Naive B cell (primary cell): ENCODE measurements around the gene SCG2. TPM values are rescaled to one million over a fixed set of nuclear protein-coding genes. Genes with fewer than 3 reads are reported as not detected.

Source experiments
- ATAC-seq, 2 donors: fragments of 150-1000 bp; cut with Tn5 transposase; 2 replicates each; pipeline ENCODE4 v1.10.0; 2021; ENCODE audit warnings: low read depth in 2 of 2, mild to moderate bottlenecking in 2 of 2, moderate library complexity in 2 of 2
- DNase-seq: peaks from one replicate; pipeline ENCODE4 v3.0.0; 2022
- H3K27ac Mint-ChIP-seq, 6 donors: one replicate each; pipeline ENCODE4 v1.8.0; 2020 to 2022; ENCODE audit warnings: mild to moderate bottlenecking in 6 of 6, mixed read lengths in 6 of 6, moderate library complexity in 5 of 6, inconsistent platforms in 2 of 6
- H3K27me3 Mint-ChIP-seq, 3 donors: one replicate each; pipeline ENCODE4 v1.8.0; 2021 to 2022; ENCODE audit warnings: mixed read lengths in 3 of 3, mild to moderate bottlenecking in 1 of 3
- H3K36me3 Mint-ChIP-seq, 2 donors: one replicate each; pipeline ENCODE4 v1.8.0; 2020 to 2022; ENCODE audit warnings: mixed read lengths in 2 of 2, inconsistent platforms in 1 of 2, mild to moderate bottlenecking in 1 of 2
- H3K4me1 Mint-ChIP-seq, 3 donors: one replicate each; pipeline ENCODE4 v1.8.0; 2020 to 2022; ENCODE audit warnings: mixed read lengths in 3 of 3, inconsistent platforms in 1 of 3, mild to moderate bottlenecking in 1 of 3, moderate library complexity in 1 of 3
- H3K4me3 Mint-ChIP-seq, 8 donors: one replicate each; pipeline ENCODE4 v1.8.0; 2020 to 2022; ENCODE audit warnings: mild to moderate bottlenecking in 8 of 8, mixed read lengths in 8 of 8, moderate library complexity in 8 of 8, inconsistent platforms in 2 of 8
- H3K9me3 Mint-ChIP-seq, 7 donors: one replicate each; pipeline ENCODE4 v1.8.0; 2020 to 2022; ENCODE audit warnings: mixed read lengths in 7 of 7, mild to moderate bottlenecking in 5 of 7, inconsistent platforms in 2 of 7, moderate library complexity in 1 of 7
- polyA plus RNA-seq, 6 donors: library from polyadenylated mRNA; unstranded; fragments of 300-500 nt; fragmentation: Illumina TruSeq; gene quantifications; one replicate each; pipeline ENCODE4 v1.2.3, GENCODE V29; 2021; ENCODE audit warnings: low read depth in 6 of 6

The SCG2 gene
- polyA plus RNA-seq, 6 donors from 2014 or later, result 0.39 to 0.89 TPM; not detected in 4

GRCh38 chr2:223585666-223586065, 16.5 kb downstream of the SCG2 start:
- Mint-ChIP-seq H3K27me3 (peaks cover 0 to 7% (median 5%) of the 10 kb centered on the region in 3 donors), H3K27ac (no peak overlapping the region), H3K4me3 (no peak overlapping the region), H3K4me1 (no peaks in the 10 kb centered on the region), H3K36me3 (no peaks in the 10 kb centered on the region), H3K9me3 (peaks cover 0 to 2% (median 0%) of the 10 kb centered on the region in 7 donors)
- no peak for DNase-seq
- ATAC-seq, result no peak

- ATAC-seq (no peak), DNase-seq (no peak)
- Mint-ChIP-seq H3K27ac (no peak overlapping the region), H3K9me3 (no peaks in the 10 kb centered on the region), H3K27me3 (peaks cover 0 to 7% (median 5%) of the 10 kb centered on the region in 3 donors), H3K4me3 (no peak overlapping the region), H3K4me1 (no peaks in the 10 kb centered on the region), H3K36me3 (no peaks in the 10 kb centered on the region)
Measured at GRCh38 chr2:223582001-223582400, 20.2 kb downstream of the SCG2 start.

DNA sequence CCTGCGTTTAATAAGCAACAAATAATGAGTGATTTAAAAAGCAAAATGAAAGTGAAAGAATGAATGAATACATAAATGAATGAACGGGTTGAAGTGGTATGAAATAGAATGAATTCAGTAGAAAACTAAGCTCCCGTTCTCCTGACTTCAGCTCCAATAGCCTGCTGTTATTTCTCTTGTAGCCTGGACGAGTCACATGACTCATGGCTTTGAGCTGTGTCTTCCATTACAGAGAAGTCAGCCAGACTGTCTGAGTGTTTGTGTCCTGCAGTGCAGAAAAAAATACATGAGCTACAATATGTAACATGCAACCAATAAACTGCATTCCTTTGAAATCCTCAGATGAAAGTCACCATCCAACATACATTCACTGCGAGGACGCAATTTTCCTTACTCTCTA, 21.2 kb downstream of the SCG2 start:
- DNase-seq, result no peak
- Mint-ChIP-seq H3K36me3 (no peaks in the 10 kb centered on the region), H3K27ac (no peak overlapping the region), H3K27me3 (peaks cover 0 to 7% (median 5%) of the 10 kb centered on the region in 3 donors), H3K4me1 (no peaks in the 10 kb centered on the region), H3K4me3 (no peak overlapping the region), H3K9me3 (no peaks in the 10 kb centered on the region)
- ATAC-seq, result no peak

- ATAC-seq, result no peak
Measured at GRCh38 chr2:223578846-223579245, 23.3 kb downstream of the SCG2 start.

DNA sequence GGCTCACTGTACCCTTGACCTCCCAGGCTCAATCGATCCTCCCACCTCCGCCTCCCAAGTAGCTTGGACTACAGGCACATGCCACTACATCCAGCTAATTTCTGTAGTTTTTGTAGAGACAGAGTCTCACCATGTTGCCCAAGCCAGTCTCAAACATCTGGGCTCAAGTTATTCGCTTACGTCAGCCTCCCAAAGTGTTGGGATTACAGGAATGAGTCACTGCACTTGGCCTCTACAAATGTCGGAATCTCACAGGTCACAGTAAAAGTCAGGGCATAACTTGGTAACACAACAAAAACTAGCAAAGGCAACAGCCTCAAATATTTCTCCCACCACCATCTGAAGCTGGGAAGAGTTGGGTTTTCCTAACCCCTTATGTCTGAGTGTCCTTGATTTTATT, 25.3 kb downstream of the SCG2 start:
- Mint-ChIP-seq H3K9me3 (no peaks in the 10 kb centered on the region), H3K4me3 (no peak overlapping the region), H3K27ac (no peak overlapping the region), H3K36me3 (no peaks in the 10 kb centered on the region), H3K4me1 (no peaks in the 10 kb centered on the region), H3K27me3 (peaks cover 0 to 9% (median under 1%) of the 10 kb centered on the region in 3 donors)
- no peak for DNase-seq
- ATAC-seq, result no peak

More at GRCh38 chr2:223578846-223579245, 23.3 kb downstream of the SCG2 start:
- no peaks in the 10 kb centered on the region for H3K36me3 Mint-ChIP-seq
- no peaks in the 10 kb centered on the region for H3K4me1 Mint-ChIP-seq
- H3K9me3 Mint-ChIP-seq, result no peaks in the 10 kb centered on the region
- no peak for DNase-seq
- peaks cover 0 to 7% (median 4%) of the 10 kb centered on the region in 3 donors for H3K27me3 Mint-ChIP-seq
- H3K27ac Mint-ChIP-seq, result no peak overlapping the region
- H3K4me3 Mint-ChIP-seq, result no peak overlapping the region

- ATAC-seq (no peak), DNase-seq (no peak)
- Mint-ChIP-seq H3K4me1 (no peaks in the 10 kb centered on the region), H3K9me3 (peaks cover 0 to 4% (median 0%) of the 10 kb centered on the region in 7 donors), H3K36me3 (no peaks in the 10 kb centered on the region), H3K4me3 (no peak overlapping the region), H3K27me3 (peaks cover 9 to 16% (median 9%) of the 10 kb centered on the region in 3 donors), H3K27ac (no peak overlapping the region)
Measured at GRCh38 chr2:223570784-223571183, 31.4 kb downstream of the SCG2 start.

- Mint-ChIP-seq H3K4me1 (no peaks in the 10 kb centered on the region), H3K27me3 (peaks cover 9 to 26% (median 11%) of the 10 kb centered on the region in 3 donors), H3K36me3 (no peaks in the 10 kb centered on the region), H3K9me3 (peaks cover 0 to 4% (median 0%) of the 10 kb centered on the region in 7 donors), H3K27ac (no peak overlapping the region), H3K4me3 (no peak overlapping the region)
- no peak for DNase-seq
- no peak for ATAC-seq
Measured at GRCh38 chr2:223566396-223566795, 35.8 kb downstream of the SCG2 start.

DNA sequence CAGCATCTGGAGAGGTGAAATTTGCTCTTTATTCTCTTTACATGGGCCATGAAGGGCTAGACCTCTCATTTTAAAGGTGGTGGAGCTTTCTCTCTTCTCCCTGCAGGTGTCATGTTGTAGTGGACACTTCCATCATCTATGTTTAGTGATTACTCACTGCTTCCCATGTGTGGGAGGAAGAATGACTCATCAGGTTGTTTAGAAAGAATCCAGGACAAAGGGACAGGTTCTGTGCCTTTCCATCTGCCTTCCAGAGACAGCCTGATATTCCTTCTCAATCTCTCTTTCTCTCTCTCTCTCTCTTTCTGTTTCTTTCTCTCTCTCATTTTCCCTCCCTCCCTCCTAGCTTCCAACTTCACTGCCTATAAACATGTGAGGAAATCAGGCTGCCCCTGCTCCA, 38.7 kb downstream of the SCG2 start:
- H3K4me1 Mint-ChIP-seq, result no peaks in the 10 kb centered on the region
- peaks cover 4 to 11% (median 9%) of the 10 kb centered on the region in 3 donors for H3K27me3 Mint-ChIP-seq
- H3K27ac Mint-ChIP-seq, result no peak overlapping the region
- no peaks in the 10 kb centered on the region for H3K36me3 Mint-ChIP-seq
- H3K9me3 Mint-ChIP-seq, result peaks cover 0 to 4% (median 0%) of the 10 kb centered on the region in 7 donors
- no peak overlapping the region for H3K4me3 Mint-ChIP-seq
- ATAC-seq (no peak), DNase-seq (no peak)

DNA sequence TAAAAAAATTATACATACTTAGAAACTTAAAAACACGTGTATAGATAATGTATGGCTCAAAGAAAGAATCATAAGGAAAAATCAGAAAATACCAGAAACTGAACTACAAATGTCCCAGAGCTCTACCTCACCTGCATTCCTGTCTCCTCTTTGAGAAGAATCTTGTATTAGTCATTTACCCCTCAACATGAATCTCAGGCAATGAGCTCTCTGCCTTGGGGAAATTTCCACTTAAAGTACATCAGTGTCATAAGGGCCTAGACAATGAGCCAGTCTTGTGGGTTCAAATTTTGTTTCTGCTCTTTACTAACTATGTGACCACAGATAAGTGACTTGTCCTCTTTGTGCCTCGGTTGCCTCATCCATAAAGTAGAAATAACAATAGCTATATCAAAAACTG, 40.1 kb downstream of the SCG2 start:
- no peak overlapping the region for H3K4me3 Mint-ChIP-seq
- no peaks in the 10 kb centered on the region for H3K36me3 Mint-ChIP-seq
- H3K27me3 Mint-ChIP-seq, result peaks cover 4 to 11% (median 9%) of the 10 kb centered on the region in 3 donors
- no peaks in the 10 kb centered on the region for H3K4me1 Mint-ChIP-seq
- DNase-seq, result no peak
- peaks cover 0 to 4% (median 0%) of the 10 kb centered on the region in 7 donors for H3K9me3 Mint-ChIP-seq
- no peak for ATAC-seq
- no peak overlapping the region for H3K27ac Mint-ChIP-seq

GRCh38 chr2:223560749-223561435, 41.3 kb downstream of the SCG2 start:
- Mint-ChIP-seq H3K27me3 (peaks cover 4 to 15% (median 9%) of the 10 kb centered on the region in 3 donors), H3K4me3 (no peak overlapping the region), H3K9me3 (peaks cover 0 to under 1% (median 0%) of the 10 kb centered on the region in 7 donors), H3K4me1 (no peaks in the 10 kb centered on the region), H3K36me3 (no peaks in the 10 kb centered on the region), H3K27ac (no peak overlapping the region)
- DNase-seq (no peak), ATAC-seq (no peak)

- no peak overlapping the region for H3K4me3 Mint-ChIP-seq
- H3K36me3 Mint-ChIP-seq, result no peaks in the 10 kb centered on the region
- H3K4me1 Mint-ChIP-seq, result no peaks in the 10 kb centered on the region
- ATAC-seq (no peak), DNase-seq (no peak)
- H3K27ac Mint-ChIP-seq, result no peak overlapping the region
- peaks cover 0 to 4% (median 0%) of the 10 kb centered on the region in 7 donors for H3K9me3 Mint-ChIP-seq
- peaks cover 4 to 15% (median 9%) of the 10 kb centered on the region in 3 donors for H3K27me3 Mint-ChIP-seq
Measured at GRCh38 chr2:223558970-223559369, 43.2 kb downstream of the SCG2 start.

DNA sequence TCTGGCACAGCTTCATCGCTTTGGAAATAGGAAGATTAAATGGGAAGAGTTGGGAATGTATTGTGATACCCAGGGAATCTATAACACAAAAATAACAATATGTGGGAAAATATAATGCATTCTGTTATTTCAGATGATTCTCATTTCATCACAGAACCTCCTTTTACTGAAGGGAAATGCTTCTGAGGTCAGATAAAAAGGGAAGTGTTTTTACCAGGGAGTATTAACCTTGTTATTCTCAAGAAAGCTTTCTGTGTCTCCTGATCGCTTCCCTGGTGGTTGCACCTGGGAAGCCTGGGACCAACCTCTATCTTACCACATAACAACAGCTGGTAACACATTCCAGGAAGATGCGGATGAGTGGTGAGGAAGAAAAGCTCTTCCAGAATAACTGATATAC, 47.2 kb downstream of the SCG2 start:
- DNase-seq, result no peak
- ATAC-seq, result no peak
- Mint-ChIP-seq H3K4me1 (no peaks in the 10 kb centered on the region), H3K27me3 (peaks cover 0 to 4% (median 4%) of the 10 kb centered on the region in 3 donors), H3K9me3 (peaks cover 0 to 4% (median 2%) of the 10 kb centered on the region in 7 donors), H3K4me3 (no peak overlapping the region), H3K36me3 (no peaks in the 10 kb centered on the region), H3K27ac (no peak overlapping the region)

DNA sequence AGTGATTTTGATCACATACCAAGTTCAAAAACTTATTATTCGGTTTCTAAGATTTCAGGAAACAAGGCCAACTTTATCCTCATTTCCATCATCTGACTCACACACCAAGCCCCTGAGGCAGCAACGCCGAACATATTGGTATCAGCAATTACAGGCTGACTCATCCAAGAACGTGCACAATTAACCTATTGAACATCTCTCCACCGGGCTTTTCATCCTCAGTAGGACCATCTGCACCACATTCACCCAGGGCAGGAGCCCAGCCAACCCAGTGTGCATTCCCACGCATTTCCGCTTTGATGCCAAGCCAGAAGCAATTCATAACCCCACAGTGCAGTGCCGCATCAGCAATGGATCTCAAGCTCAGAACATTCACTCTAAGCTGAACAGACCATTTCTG, 52.9 kb downstream of the SCG2 start:
- DNase-seq (no peak), ATAC-seq (no peak)
- peaks cover 0 to 2% (median 0%) of the 10 kb centered on the region in 7 donors for H3K9me3 Mint-ChIP-seq
- no peak overlapping the region for H3K27ac Mint-ChIP-seq
- no peak overlapping the region for H3K4me3 Mint-ChIP-seq
- no peaks in the 10 kb centered on the region for H3K36me3 Mint-ChIP-seq
- H3K4me1 Mint-ChIP-seq, result no peaks in the 10 kb centered on the region
- peaks cover 0 to 4% (median 0%) of the 10 kb centered on the region in 3 donors for H3K27me3 Mint-ChIP-seq

DNA sequence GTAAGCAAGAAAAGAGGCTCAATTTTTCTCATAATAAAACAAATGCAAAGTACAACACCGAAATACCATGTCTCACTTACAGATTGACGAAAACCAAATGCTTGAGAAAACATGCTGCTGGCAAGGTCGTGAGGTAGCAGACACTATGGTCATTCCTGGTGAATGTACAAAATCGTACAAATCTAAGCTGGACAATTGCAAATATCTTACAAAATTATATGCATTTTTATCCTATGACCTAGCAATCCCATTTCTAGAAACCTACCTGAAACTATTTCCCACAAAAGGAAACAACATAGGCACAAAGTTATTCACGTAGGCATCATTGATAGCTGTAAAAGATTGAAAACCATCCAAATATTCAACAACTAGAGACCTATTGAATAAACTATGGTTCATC, 54.0 kb downstream of the SCG2 start:
- H3K27ac Mint-ChIP-seq, result no peak overlapping the region
- peaks cover 0 to 2% (median 0%) of the 10 kb centered on the region in 7 donors for H3K9me3 Mint-ChIP-seq
- DNase-seq (no peak), ATAC-seq (no peak)
- H3K4me3 Mint-ChIP-seq, result no peak overlapping the region
- no peaks in the 10 kb centered on the region for H3K4me1 Mint-ChIP-seq
- no peaks in the 10 kb centered on the region for H3K36me3 Mint-ChIP-seq
- H3K27me3 Mint-ChIP-seq, result peaks cover 0 to 4% (median 0%) of the 10 kb centered on the region in 3 donors
